Measurements from ENCODE around the gene ACOT11. TPM values are rescaled to one million over a fixed set of nuclear protein-coding genes. Genes with fewer than 3 reads are reported as not detected.

The ACOT11 gene
- 0.24 and 0.35 TPM in 2 replicates for total RNA-seq
- long read RNA-seq, partial matches to known transcripts, result 0 of 1 reads
- long read RNA-seq, other reads (novel, unspliced or antisense), result 1 of 1 reads

DNA sequence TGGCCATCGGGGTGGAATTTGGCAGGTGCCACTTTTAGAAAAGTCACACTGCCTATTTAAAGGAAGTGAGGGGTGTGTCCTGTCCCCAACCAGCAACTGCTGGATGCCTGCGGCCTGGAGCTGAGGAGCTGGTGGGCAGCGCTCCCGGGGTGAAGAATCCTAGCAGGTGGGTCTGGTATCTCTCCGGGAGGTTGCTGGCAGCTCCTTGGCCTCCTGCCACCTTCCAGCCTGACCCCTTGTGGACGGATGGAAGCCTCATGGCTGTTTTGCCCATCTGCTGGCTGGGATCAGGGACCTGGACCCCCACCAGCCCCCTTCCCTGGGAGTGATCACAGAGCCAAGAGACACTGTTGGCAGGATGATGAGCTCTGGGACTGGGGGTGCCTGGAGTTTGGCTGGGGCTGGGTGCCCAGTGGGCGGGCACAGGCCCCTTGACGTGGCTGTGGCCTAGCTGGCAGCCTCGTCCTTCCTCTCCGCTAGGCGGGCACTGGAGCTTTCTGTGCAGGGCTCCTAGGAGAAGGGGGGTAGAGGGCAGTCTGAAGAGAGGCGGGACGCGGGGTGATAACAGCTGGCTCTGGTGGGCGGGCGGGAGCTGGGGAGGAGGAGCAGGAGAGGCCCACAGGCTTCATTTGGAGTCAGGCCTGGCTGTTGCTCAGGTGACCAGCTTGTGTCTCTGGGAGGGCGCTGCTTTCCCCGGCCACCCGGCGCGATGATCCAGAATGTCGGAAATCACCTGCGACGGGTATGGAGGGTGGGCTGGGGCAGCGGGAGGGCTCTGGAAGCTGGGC lies at the start of gene ACOT11:
ACOT11 (plus strand) TSS at position 628 of the 788 bp plus-strand sequence; CDS start at position 710, 82 bp downstream.
- Mint-ChIP-seq H3K27ac (ENCODE audit: unreplicated experiment) (no peak within 1 kb of the TSS), H3K4me3 (ENCODE audit: unreplicated experiment) (no peak within 1 kb of the TSS), H3K27me3 (ENCODE audit: unreplicated experiment) (peaks cover 2% of the 10 kb centered on the region), H3K4me1 (ENCODE audit: unreplicated experiment) (peaks cover 3% of the 10 kb centered on the region), H3K9me3 (ENCODE audit: unreplicated experiment) (no peaks in the 10 kb centered on the region), H3K36me3 (ENCODE audit: unreplicated experiment) (no peaks in the 10 kb centered on the region)
- TF ChIP-seq, protein P1, sequence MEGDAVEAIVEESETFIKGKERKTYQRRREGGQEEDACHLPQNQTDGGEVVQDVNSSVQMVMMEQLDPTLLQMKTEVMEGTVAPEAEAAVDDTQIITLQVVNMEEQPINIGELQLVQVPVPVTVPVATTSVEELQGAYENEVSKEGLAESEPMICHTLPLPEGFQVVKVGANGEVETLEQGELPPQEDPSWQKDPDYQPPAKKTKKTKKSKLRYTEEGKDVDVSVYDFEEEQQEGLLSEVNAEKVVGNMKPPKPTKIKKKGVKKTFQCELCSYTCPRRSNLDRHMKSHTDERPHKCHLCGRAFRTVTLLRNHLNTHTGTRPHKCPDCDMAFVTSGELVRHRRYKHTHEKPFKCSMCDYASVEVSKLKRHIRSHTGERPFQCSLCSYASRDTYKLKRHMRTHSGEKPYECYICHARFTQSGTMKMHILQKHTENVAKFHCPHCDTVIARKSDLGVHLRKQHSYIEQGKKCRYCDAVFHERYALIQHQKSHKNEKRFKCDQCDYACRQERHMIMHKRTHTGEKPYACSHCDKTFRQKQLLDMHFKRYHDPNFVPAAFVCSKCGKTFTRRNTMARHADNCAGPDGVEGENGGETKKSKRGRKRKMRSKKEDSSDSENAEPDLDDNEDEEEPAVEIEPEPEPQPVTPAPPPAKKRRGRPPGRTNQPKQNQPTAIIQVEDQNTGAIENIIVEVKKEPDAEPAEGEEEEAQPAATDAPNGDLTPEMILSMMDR (IDR thresholded peaks at IDR 0.05), result peak; percentile 21
- DNase-seq (ENCODE audit: extremely low spot score, unreplicated experiment), result no peak

- Mint-ChIP-seq H3K9me3 (ENCODE audit: unreplicated experiment) (no peaks in the 10 kb centered on the region), H3K4me3 (ENCODE audit: unreplicated experiment) (peak overlapping the region; percentile 57), H3K27ac (ENCODE audit: unreplicated experiment) (no peak overlapping the region), H3K4me1 (ENCODE audit: unreplicated experiment) (peaks cover 9% of the 10 kb centered on the region), H3K27me3 (ENCODE audit: unreplicated experiment) (peaks cover 49% of the 10 kb centered on the region), H3K36me3 (ENCODE audit: unreplicated experiment) (no peaks in the 10 kb centered on the region)
- no peak for DNase-seq (ENCODE audit: extremely low spot score, unreplicated experiment)
- TF ChIP-seq, protein P1 (IDR thresholded peaks at IDR 0.05), result no peak
Observed at GRCh38 chr1:54498383-54499096, 49.5 kb upstream of the ACOT11 start.

GRCh38 chr1:54499097-54499359 lies 49.0 kb upstream of the ACOT11 start:
- Mint-ChIP-seq H3K9me3 (ENCODE audit: unreplicated experiment) (no peaks in the 10 kb centered on the region), H3K4me3 (ENCODE audit: unreplicated experiment) (peak overlapping the region; percentile 57), H3K27ac (ENCODE audit: unreplicated experiment) (no peak overlapping the region), H3K4me1 (ENCODE audit: unreplicated experiment) (peaks cover 9% of the 10 kb centered on the region), H3K36me3 (ENCODE audit: unreplicated experiment) (no peaks in the 10 kb centered on the region), H3K27me3 (ENCODE audit: unreplicated experiment) (peaks cover 49% of the 10 kb centered on the region)
- TF ChIP-seq, protein P1 (IDR thresholded peaks at IDR 0.05), result no peak
- DNase-seq (ENCODE audit: extremely low spot score, unreplicated experiment), result no peak

GRCh38 chr1:54499360-54500106 lies 48.5 kb upstream of the ACOT11 start:
- TF ChIP-seq, protein P1 (IDR thresholded peaks at IDR 0.05), result peak; percentile 60
- peaks cover 9% of the 10 kb centered on the region for H3K4me1 Mint-ChIP-seq (ENCODE audit: unreplicated experiment)

GRCh38 chr1:54500107-54500431 lies 48.0 kb upstream of the ACOT11 start:
- H3K27ac Mint-ChIP-seq (ENCODE audit: unreplicated experiment), result no peak overlapping the region
- TF ChIP-seq, protein P1 (IDR thresholded peaks at IDR 0.05), result no peak
- no peak for DNase-seq (ENCODE audit: extremely low spot score, unreplicated experiment)
- H3K27me3 Mint-ChIP-seq (ENCODE audit: unreplicated experiment), result peaks cover 47% of the 10 kb centered on the region
- H3K4me1 Mint-ChIP-seq (ENCODE audit: unreplicated experiment), result peaks cover 9% of the 10 kb centered on the region
- no peaks in the 10 kb centered on the region for H3K36me3 Mint-ChIP-seq (ENCODE audit: unreplicated experiment)
- no peak overlapping the region for H3K4me3 Mint-ChIP-seq (ENCODE audit: unreplicated experiment)
- H3K9me3 Mint-ChIP-seq (ENCODE audit: unreplicated experiment), result no peaks in the 10 kb centered on the region

More at GRCh38 chr1:54499360-54500106, 48.5 kb upstream of the ACOT11 start:
- DNase-seq (ENCODE audit: extremely low spot score, unreplicated experiment), result no peak
- Mint-ChIP-seq H3K36me3 (ENCODE audit: unreplicated experiment) (no peaks in the 10 kb centered on the region), H3K9me3 (ENCODE audit: unreplicated experiment) (no peaks in the 10 kb centered on the region), H3K4me3 (ENCODE audit: unreplicated experiment) (peak overlapping the region; percentile 57), H3K27me3 (ENCODE audit: unreplicated experiment) (peaks cover 49% of the 10 kb centered on the region), H3K27ac (ENCODE audit: unreplicated experiment) (no peak overlapping the region)

Measured in osteocyte (in vitro differentiated cells).